ENCODE data around the gene DOCK3. TPM values are rescaled to one million over a fixed set of nuclear protein-coding genes. Genes with fewer than 3 reads are reported as not detected.
A peak's percentile ranks its signal among the peaks of the same experiment; 100 is the strongest.

DOCK3 gene
- total RNA-seq, 2 experiments from 2014 or later = 1.00 to 1.1 TPM

GRCh38 chr3:51395493-51396213 lies 720.9 kb downstream of the DOCK3 start:
- H3K4me3 Mint-ChIP-seq = no peak overlapping the region
- H3K27me3 Mint-ChIP-seq = no peaks in the 10 kb centered on the region
- H3K9me3 Mint-ChIP-seq = no peaks in the 10 kb centered on the region
- H3K4me1 Mint-ChIP-seq = peaks cover 48% of the 10 kb centered on the region
- CTCF ChIA-PET = interaction anchor here (0.7 to 1.2 kb wide), 5 partner anchors 9 to 784 kb away, joined by 3 read pairs; partner anchors contain the start of genes CISH and MANF
- no peak for DNase-seq
- H3K27ac Mint-ChIP-seq = peak overlapping the region; percentile 62
- peaks cover 41% of the 10 kb centered on the region for H3K36me3 Mint-ChIP-seq (ENCODE audit: low read depth)
- POLR2A ChIA-PET = no interaction called here

DNA sequence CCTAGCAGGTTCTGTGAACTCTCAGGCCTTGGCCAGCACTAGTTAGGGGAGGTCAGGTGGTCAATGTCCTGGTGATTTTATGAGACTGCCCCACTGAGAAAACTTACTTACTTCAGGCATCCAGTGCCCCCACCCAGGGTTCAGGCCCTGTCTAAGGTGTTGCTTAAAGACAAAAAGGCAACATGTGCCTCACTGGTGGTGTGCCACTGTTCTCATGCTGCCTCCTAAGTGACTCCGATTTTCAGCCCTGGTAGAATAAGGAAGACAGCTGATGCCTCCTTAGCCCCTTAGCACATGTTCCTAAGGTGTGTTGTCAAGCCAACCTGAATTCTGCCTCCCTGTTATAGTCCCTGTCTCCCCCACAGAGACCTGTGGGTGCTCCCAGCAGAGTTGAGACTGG lies 721.7 kb downstream of the DOCK3 start:
- CTCF ChIA-PET = interaction anchor here (0.9 to 1.2 kb wide), 3 partner anchors 8 to 784 kb away, joined by 3 read pairs; partner anchors contain the start of gene CISH
- H3K4me1 Mint-ChIP-seq = peaks cover 45% of the 10 kb centered on the region
- peaks cover 43% of the 10 kb centered on the region for H3K36me3 Mint-ChIP-seq (ENCODE audit: low read depth)
- no peak overlapping the region for H3K4me3 Mint-ChIP-seq
- no peaks in the 10 kb centered on the region for H3K27me3 Mint-ChIP-seq
- H3K27ac Mint-ChIP-seq = peak overlapping the region; percentile 62
- POLR2A ChIA-PET = no interaction called here
- no peaks in the 10 kb centered on the region for H3K9me3 Mint-ChIP-seq
- DNase-seq = no peak

- Mint-ChIP-seq H3K27me3 (no peaks in the 10 kb centered on the region), H3K36me3 (ENCODE audit: low read depth) (peaks cover 49% of the 10 kb centered on the region), H3K4me1 (peaks cover 40% of the 10 kb centered on the region), H3K27ac (no peak overlapping the region), H3K4me3 (no peak overlapping the region), H3K9me3 (no peaks in the 10 kb centered on the region)
- DNase-seq = no peak
- POLR2A ChIA-PET = no interaction called here
- CTCF ChIA-PET = interaction anchor here (0.6 to 1.2 kb wide), 3 partner anchors 12 to 1799 kb away, joined by 3 read pairs; no protein-coding TSS in a partner anchor
Measured at GRCh38 chr3:51397392-51397791, 722.7 kb downstream of the DOCK3 start.

DNA sequence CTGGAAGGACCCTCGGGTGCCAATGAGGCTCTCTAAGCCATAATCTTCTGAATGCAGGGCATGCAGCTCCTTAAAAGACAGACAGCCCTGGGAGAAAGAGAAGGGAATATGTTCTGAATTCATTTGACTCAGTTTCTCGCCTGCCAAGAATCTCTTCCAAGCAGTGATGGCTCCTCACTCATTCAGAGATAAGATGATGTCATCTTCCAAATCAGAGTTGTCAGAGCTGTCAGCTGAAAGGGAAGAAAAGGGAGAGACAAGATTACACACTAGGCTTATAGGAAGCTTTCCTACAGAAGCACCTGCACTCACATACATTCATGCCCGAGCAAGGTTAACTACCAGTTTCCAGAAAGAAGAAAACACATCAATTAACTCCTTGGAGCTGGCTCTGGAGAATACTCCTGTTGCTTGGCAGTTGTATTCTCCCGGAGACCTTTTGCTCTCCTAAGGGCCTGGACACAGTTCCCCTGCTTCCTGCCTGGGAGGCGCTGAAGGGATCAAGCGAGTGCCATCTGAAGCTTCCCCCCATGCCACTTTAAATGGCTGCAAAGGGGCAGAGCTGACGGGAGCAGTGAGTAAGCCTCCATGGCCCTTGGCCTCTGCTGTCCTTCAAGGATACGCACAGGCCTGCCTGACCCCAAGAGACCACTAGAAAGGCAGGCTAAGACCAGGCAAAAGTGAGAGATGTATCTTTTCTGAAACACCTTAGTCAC lies 724.0 kb downstream of the DOCK3 start:
- Mint-ChIP-seq H3K27me3 (no peaks in the 10 kb centered on the region), H3K27ac (no peak overlapping the region), H3K9me3 (no peaks in the 10 kb centered on the region), H3K4me1 (peaks cover 34% of the 10 kb centered on the region), H3K36me3 (ENCODE audit: low read depth) (peaks cover 45% of the 10 kb centered on the region), H3K4me3 (no peak overlapping the region)
- POLR2A ChIA-PET = no interaction called here
- DNase-seq = no peak
- CTCF ChIA-PET = interaction anchor here (0.8 to 1.4 kb wide), 4 partner anchors 9 to 14 kb away, joined by 3 to 4 read pairs (median 3); partner anchors contain the start of gene MANF

DNA sequence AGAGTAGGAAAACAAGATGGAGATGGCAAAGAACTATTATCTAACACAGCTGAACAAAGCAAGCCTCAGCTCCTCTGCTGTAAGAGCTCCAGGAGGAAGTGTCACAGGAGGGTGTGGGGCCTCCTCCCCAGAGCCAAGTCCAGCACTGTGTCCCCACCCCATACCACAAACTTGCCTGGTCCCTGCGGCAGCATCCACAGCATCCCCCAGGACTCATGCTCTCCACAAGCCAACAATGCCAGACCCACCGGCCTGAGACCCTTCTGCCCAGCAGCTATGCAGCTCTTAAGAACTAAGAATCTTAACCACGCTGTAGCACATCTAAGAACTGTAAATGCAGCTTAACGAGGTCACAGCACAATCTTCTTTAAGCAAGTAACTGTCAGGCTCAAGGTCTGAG lies 725.4 kb downstream of the DOCK3 start:
- Mint-ChIP-seq H3K9me3 (no peaks in the 10 kb centered on the region), H3K4me1 (peaks cover 34% of the 10 kb centered on the region), H3K27ac (no peak overlapping the region), H3K27me3 (no peaks in the 10 kb centered on the region), H3K4me3 (no peak overlapping the region), H3K36me3 (ENCODE audit: low read depth) (peaks cover 35% of the 10 kb centered on the region)
- ChIA-PET CTCF (interaction anchor here (1.0 to 2.2 kb wide), 2 partner anchors 10 to 282 kb away, joined by 3 to 5 read pairs; no protein-coding TSS in a partner anchor), POLR2A (no interaction called here)
- DNase-seq = no peak

DNA sequence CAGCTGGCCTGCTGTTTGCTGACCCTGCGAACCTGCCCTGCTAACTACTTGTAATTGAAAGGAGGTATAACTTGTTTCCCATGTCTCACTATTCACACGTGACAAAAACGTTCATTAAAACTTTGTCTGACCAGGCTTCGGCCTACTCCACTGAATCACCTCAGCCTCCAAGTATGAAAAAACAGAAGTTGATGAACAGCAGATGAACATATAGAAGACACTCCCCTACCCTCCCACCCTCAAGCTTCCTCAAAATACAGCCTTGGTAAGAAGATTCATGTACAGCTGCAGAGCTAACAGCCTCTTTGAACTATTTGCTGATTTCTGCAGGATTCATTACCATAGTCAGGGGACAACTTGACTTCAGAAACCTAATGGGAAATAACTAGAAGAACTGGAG lies 727.0 kb downstream of the DOCK3 start:
- H3K27me3 Mint-ChIP-seq = no peaks in the 10 kb centered on the region
- H3K4me3 Mint-ChIP-seq = no peak overlapping the region
- peaks cover 36% of the 10 kb centered on the region for H3K36me3 Mint-ChIP-seq (ENCODE audit: low read depth)
- no peak for DNase-seq
- H3K27ac Mint-ChIP-seq = no peak overlapping the region
- peaks cover 26% of the 10 kb centered on the region for H3K4me1 Mint-ChIP-seq
- CTCF ChIA-PET = interaction anchor here (1.2 to 2.2 kb wide), 3 partner anchors 10 to 268 kb away, joined by 3 to 5 read pairs (median 4); no protein-coding TSS in a partner anchor
- no peaks in the 10 kb centered on the region for H3K9me3 Mint-ChIP-seq
- POLR2A ChIA-PET = no interaction called here

DNA sequence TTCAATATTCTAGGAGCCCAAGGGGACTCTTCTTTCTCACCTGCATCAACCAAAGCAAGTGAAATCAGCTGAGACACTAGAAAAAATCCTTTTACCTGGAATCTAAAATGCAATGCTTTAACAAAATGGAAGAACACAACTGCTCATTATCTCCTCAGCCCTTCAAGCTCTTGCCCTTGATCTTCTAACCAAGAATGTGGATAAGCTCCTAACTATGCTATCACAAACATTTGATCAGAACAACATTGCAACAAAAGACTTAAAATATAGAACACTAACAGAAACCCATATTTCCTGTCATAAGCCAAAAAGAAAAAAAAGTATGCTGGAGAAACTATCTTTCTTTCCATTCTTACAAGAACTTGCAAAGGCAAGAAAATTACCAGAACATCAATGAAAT lies 728.9 kb downstream of the DOCK3 start:
- POLR2A ChIA-PET = no interaction called here

GRCh38 chr3:51408021-51408420 lies 733.3 kb downstream of the DOCK3 start:
- Mint-ChIP-seq H3K4me3 (no peak overlapping the region), H3K27ac (no peak overlapping the region), H3K4me1 (peaks cover 22% of the 10 kb centered on the region), H3K36me3 (ENCODE audit: low read depth) (peaks cover 48% of the 10 kb centered on the region), H3K27me3 (no peaks in the 10 kb centered on the region), H3K9me3 (no peaks in the 10 kb centered on the region)
- CTCF ChIA-PET = interaction anchor here (0.9 to 1.7 kb wide), 2 partner anchors 9 to 18 kb away, joined by 3 to 4 read pairs; no protein-coding TSS in a partner anchor
- POLR2A ChIA-PET = no interaction called here
- DNase-seq = no peak

More for the DNA sequence above, 728.9 kb downstream of the DOCK3 start:
- no peak for DNase-seq
- CTCF ChIA-PET = interaction anchor here (3.2 kb wide), 1 partner anchor 14 kb away, joined by 9 read pairs; no protein-coding TSS in a partner anchor
- H3K9me3 Mint-ChIP-seq = no peaks in the 10 kb centered on the region
- peaks cover 39% of the 10 kb centered on the region for H3K36me3 Mint-ChIP-seq (ENCODE audit: low read depth)
- H3K4me3 Mint-ChIP-seq = no peak overlapping the region
- no peaks in the 10 kb centered on the region for H3K27me3 Mint-ChIP-seq
- H3K27ac Mint-ChIP-seq = peak overlapping the region; percentile 37
- H3K4me1 Mint-ChIP-seq = peaks cover 25% of the 10 kb centered on the region

DNA sequence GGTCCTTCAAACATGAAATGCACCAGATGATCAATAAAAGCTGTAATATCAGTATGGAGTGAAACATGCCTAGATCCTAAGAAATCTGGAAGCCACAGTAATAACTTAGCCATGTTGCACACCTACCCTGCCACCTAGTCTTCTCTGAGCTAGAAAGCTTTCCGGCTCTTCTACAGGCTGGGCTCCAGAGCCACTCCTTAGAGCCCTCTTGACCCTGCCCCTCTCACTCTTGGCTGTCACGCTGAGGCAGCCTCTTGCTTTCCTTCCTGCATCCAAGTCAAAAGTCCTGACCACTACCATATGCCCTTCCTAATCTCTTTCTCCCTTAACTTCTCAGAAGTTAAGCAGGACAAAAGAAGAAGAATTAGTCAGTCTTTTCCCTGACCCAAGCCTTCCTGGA lies 734.1 kb downstream of the DOCK3 start:
- no peak overlapping the region for H3K4me3 Mint-ChIP-seq
- DNase-seq = no peak
- no peak overlapping the region for H3K27ac Mint-ChIP-seq
- H3K27me3 Mint-ChIP-seq = no peaks in the 10 kb centered on the region
- H3K9me3 Mint-ChIP-seq = no peaks in the 10 kb centered on the region
- ChIA-PET POLR2A (no interaction called here), CTCF (interaction anchor here (1.7 kb wide), 1 partner anchor 10 kb away, joined by 4 read pairs; no protein-coding TSS in a partner anchor)
- H3K4me1 Mint-ChIP-seq = peaks cover 16% of the 10 kb centered on the region
- peaks cover 48% of the 10 kb centered on the region for H3K36me3 Mint-ChIP-seq (ENCODE audit: low read depth)

DNA sequence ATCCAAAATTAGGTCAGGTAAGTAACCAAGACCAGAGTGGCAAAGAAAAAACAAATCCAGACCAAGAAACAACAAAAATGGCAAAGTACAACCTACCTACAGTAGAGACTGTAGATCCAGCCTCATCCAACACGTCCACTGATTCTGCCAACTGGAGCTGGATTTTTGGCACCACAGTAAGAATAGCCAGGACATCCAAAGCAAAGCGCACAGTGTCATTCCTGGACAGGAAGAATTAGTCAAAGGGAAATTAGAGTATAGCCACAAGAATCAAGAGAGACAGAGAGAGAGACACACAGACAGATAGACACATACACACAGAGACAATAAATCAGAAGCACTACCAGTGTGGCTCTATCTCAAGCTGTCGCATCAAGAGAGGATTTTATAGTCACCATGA lies 747.5 kb downstream of the DOCK3 start:
- POLR2A ChIA-PET = no interaction called here
- Mint-ChIP-seq H3K4me1 (no peaks in the 10 kb centered on the region), H3K9me3 (no peaks in the 10 kb centered on the region), H3K27me3 (no peaks in the 10 kb centered on the region), H3K27ac (no peak overlapping the region), H3K4me3 (no peak overlapping the region), H3K36me3 (ENCODE audit: low read depth) (peaks cover 37% of the 10 kb centered on the region)
- DNase-seq = no peak
- CTCF ChIA-PET = interaction anchor here (0.6 to 2.4 kb wide), 2 partner anchors 12 to 17 kb away, joined by 4 to 5 read pairs; no protein-coding TSS in a partner anchor

DNA sequence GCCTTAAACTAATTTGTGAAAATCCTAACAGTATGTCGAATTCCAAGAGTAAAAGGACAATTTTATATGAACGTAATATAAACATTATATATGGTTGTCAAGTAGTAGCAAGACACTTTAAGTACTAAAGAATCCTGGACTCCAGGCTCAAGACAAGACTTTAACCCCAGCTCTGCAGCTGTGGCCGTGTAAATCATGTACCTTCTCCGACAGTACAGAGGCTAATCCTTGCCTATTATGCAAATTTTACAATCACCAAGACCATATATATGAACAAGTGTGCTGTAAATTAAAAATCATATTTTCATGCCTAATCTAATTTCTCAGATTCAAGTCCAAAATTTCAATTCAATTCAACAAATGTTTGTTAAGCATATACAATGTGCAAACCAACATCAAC lies 752.2 kb downstream of the DOCK3 start:
- Mint-ChIP-seq H3K36me3 (ENCODE audit: low read depth) (peaks cover 35% of the 10 kb centered on the region), H3K27me3 (no peaks in the 10 kb centered on the region), H3K9me3 (no peaks in the 10 kb centered on the region), H3K27ac (no peak overlapping the region), H3K4me3 (no peak overlapping the region), H3K4me1 (no peaks in the 10 kb centered on the region)
- no peak for DNase-seq
- ChIA-PET POLR2A (no interaction called here), CTCF (no interaction called here)

DNA sequence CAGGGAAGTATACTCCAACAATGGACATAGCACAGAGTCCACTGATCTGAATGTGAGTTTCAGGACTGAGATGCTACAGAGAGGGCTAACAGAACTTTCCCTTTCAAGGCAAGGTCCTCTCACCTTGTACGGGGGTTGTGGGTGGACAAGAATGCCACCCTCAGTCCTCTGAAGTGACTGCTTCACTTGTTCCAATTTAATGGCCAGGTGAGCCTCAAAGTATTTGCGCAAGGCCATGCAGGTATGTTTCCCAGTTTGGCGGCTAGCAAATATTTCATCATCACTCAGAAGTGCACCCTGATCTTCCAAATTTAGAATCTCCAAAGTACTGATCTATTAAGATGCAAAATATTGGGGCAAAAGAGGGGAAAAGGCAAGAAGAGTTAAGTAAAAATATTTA lies 754.4 kb downstream of the DOCK3 start:
- peaks cover 36% of the 10 kb centered on the region for H3K36me3 Mint-ChIP-seq (ENCODE audit: low read depth)
- ChIA-PET CTCF (interaction anchor here (1.2 to 1.4 kb wide), 2 partner anchors 10 to 12 kb away, joined by 7 to 8 read pairs; no protein-coding TSS in a partner anchor), POLR2A (no interaction called here)
- no peaks in the 10 kb centered on the region for H3K4me1 Mint-ChIP-seq
- H3K4me3 Mint-ChIP-seq = no peak overlapping the region
- no peak for DNase-seq
- no peaks in the 10 kb centered on the region for H3K9me3 Mint-ChIP-seq
- no peak overlapping the region for H3K27ac Mint-ChIP-seq
- no peaks in the 10 kb centered on the region for H3K27me3 Mint-ChIP-seq
